ENCODE data around the gene ATP8A2.

DNA sequence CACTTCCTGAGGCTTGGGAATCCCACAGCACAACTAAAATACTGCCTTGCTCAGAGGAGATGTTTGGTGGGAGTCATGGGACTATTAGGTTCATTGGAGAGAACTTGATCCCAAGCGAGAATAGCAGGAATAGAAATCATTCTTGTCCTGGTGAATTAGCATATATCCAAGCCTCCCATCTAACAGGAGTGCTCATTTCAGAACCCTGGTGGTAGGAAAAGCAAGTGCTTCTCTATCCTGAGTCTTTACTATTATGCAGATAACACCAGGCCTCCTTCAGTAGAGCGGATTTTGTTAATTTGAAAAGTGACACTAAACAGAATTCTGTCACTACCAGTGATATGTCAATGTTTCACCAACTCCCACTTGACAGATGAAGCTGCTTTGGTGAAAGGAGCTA lies 199.5 kb downstream of the ATP8A2 start:
- TF ChIP-seq, protein P1, sequence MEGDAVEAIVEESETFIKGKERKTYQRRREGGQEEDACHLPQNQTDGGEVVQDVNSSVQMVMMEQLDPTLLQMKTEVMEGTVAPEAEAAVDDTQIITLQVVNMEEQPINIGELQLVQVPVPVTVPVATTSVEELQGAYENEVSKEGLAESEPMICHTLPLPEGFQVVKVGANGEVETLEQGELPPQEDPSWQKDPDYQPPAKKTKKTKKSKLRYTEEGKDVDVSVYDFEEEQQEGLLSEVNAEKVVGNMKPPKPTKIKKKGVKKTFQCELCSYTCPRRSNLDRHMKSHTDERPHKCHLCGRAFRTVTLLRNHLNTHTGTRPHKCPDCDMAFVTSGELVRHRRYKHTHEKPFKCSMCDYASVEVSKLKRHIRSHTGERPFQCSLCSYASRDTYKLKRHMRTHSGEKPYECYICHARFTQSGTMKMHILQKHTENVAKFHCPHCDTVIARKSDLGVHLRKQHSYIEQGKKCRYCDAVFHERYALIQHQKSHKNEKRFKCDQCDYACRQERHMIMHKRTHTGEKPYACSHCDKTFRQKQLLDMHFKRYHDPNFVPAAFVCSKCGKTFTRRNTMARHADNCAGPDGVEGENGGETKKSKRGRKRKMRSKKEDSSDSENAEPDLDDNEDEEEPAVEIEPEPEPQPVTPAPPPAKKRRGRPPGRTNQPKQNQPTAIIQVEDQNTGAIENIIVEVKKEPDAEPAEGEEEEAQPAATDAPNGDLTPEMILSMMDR (IDR thresholded peaks at IDR 0.05): no peak
- TF ChIP-seq EP300 (IDR thresholded peaks at IDR 0.05): no peak
